Measurements from ENCODE around the gene LRRC8E.
A peak's percentile ranks its signal among the peaks of the same experiment; 100 is the strongest.

The LRRC8E gene

GRCh38 chr19:7899751-7900378 is 11.6 kb downstream of the LRRC8E start:
- H3K27ac ChIP-seq = no peak overlapping the region
- no peak for TF ChIP-seq CTCF (conservative IDR thresholded peaks at IDR 0.05)

GRCh38 chr19:7900401-7900870 is 12.1 kb downstream of the LRRC8E start:
- no peak overlapping the region for H3K27ac ChIP-seq
- no peak for TF ChIP-seq CTCF (conservative IDR thresholded peaks at IDR 0.05)

GRCh38 chr19:7900931-7901330 is 12.6 kb downstream of the LRRC8E start:
- no peak for TF ChIP-seq CTCF (conservative IDR thresholded peaks at IDR 0.05)
- H3K27ac ChIP-seq = no peak overlapping the region

- H3K27ac ChIP-seq = no peak overlapping the region
- TF ChIP-seq CTCF (conservative IDR thresholded peaks at IDR 0.05) = no peak
Observed at GRCh38 chr19:7901337-7901736, 13.0 kb downstream of the LRRC8E start.

- no peak for TF ChIP-seq CTCF (conservative IDR thresholded peaks at IDR 0.05)
- peak overlapping the region; percentile 80 for H3K27ac ChIP-seq
Observed at GRCh38 chr19:7902796-7903243, 14.5 kb downstream of the LRRC8E start.

GRCh38 chr19:7903244-7904073 is 15.1 kb downstream of the LRRC8E start, which contains the start of gene MAP2K7:
Gene MAP2K7 (plus strand): TSS chr19:7903877. CDS start chr19:7903945, 68 bp downstream.
- H3K27ac ChIP-seq = peak within 1 kb of the TSS; percentile 80
- TF ChIP-seq CTCF (conservative IDR thresholded peaks at IDR 0.05) = peak; percentile 75

Data from VCaP (cell line).